Cardiac muscle cell (in vitro differentiated cells and primary cell): ENCODE measurements around the gene ZNF778. TPM values are rescaled to one million over a fixed set of nuclear protein-coding genes. Genes with fewer than 3 reads are reported as not detected.

Experiments used
- DNase-seq, 2 donors: peaks; one replicate each; pipeline versions ENCODE4 v3.0.0 to v3.0.0-alpha.2; 2010 to 2017; ENCODE audit warnings: low read depth in 1 of 2, low spot score in 1 of 2
- H3K27ac ChIP-seq: fragments of 200-600 bp; sonication (generic); 2 replicates; pipeline ENCODE4 v1.5.1; 2016
- H3K27me3 ChIP-seq: fragments of 200-600 bp; sonication (generic); 2 replicates; pipeline ENCODE4 v1.6.0; 2016; ENCODE audit warnings: control low read depth
- H3K36me3 ChIP-seq: fragments of 200-600 bp; sonication (generic); 2 replicates; pipeline ENCODE4 v1.5.1; 2016; ENCODE audit warnings: control low read depth
- H3K4me1 ChIP-seq: fragments of 200-600 bp; sonication (generic); 2 replicates; pipeline ENCODE4 v1.8.1; 2017; ENCODE audit warnings: low read depth, mild to moderate bottlenecking, mixed run types
- H3K4me3 ChIP-seq: fragments of 200-600 bp; sonication (generic); 2 replicates; pipeline ENCODE4 v1.5.1; 2016; ENCODE audit warnings: mild to moderate bottlenecking
- H3K9me3 ChIP-seq: fragments of 200-600 bp; sonication (generic); 2 replicates; pipeline ENCODE4 v1.5.1; 2017; ENCODE audit warnings: low read depth, mild to moderate bottlenecking, control low read depth
- polyA plus RNA-seq: library from polyadenylated mRNA; unstranded; fragments of >200 nt; fragmentation: Nextera tagmentation; extraction: Ambion mirVana; gene quantifications from 2 replicates; pipeline ENCODE4 v1.2.1, GENCODE V29; 2016
- total RNA-seq: library from RNA; depleted of rRNA; stranded (reverse); fragments of >200 nt; gene quantifications from 2 replicates; pipeline ENCODE4 v1.2.3, GENCODE V29; 2016
- TF ChIP-seq, protein P1 (sequence below): IDR thresholded peaks from 2 replicates; pipeline ENCODE4 v1.5.1; 2012; ENCODE audit warnings: low read depth, mild to moderate bottlenecking, low read length

The ZNF778 gene
- total and polyA plus RNA-seq, 2 experiments from 2014 or later: 4.1 to 25.8 TPM

DNA sequence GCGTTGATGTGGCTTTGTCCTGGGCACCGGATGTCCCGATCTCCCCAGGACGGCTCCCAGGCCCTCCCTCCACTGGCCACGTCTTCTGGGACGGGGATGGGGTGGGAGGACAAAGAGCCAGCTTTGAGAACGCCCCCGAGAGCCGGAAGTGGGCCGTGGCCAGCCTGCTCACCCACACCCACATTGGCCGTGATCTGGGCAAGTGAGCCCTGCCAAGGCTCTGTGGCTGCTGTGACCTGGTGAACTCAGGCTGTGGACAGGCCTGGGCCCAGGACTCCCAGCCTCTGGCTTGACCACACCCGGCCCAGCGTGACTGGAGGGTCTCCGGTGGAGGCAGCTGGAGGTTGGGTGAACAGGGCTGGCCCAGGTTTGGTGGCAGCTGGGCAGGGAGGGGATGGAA lies 42.6 kb upstream of the ZNF778 start:
- TF ChIP-seq, protein P1, sequence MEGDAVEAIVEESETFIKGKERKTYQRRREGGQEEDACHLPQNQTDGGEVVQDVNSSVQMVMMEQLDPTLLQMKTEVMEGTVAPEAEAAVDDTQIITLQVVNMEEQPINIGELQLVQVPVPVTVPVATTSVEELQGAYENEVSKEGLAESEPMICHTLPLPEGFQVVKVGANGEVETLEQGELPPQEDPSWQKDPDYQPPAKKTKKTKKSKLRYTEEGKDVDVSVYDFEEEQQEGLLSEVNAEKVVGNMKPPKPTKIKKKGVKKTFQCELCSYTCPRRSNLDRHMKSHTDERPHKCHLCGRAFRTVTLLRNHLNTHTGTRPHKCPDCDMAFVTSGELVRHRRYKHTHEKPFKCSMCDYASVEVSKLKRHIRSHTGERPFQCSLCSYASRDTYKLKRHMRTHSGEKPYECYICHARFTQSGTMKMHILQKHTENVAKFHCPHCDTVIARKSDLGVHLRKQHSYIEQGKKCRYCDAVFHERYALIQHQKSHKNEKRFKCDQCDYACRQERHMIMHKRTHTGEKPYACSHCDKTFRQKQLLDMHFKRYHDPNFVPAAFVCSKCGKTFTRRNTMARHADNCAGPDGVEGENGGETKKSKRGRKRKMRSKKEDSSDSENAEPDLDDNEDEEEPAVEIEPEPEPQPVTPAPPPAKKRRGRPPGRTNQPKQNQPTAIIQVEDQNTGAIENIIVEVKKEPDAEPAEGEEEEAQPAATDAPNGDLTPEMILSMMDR: no peak
- Histone ChIP-seq H3K36me3 (no peaks in the 10 kb centered on the region), H3K4me3 (no peak overlapping the region), H3K27ac (no peak overlapping the region), H3K27me3 (peaks cover 14% of the 10 kb centered on the region), H3K4me1 (peaks cover 10% of the 10 kb centered on the region), H3K9me3 (no peaks in the 10 kb centered on the region)
- peak in 1 of 2 donors; percentile 42 for DNase-seq

GRCh38 chr16:89175280-89176146 lies 42.0 kb upstream of the ZNF778 start:
- peak in 1 of 2 donors; percentile 29 for DNase-seq
- Histone ChIP-seq H3K4me1 (peaks cover 10% of the 10 kb centered on the region), H3K27me3 (peaks cover 8% of the 10 kb centered on the region), H3K27ac (no peak overlapping the region), H3K9me3 (no peaks in the 10 kb centered on the region), H3K4me3 (no peak overlapping the region), H3K36me3 (no peaks in the 10 kb centered on the region)
- TF ChIP-seq, protein P1: no peak

DNA sequence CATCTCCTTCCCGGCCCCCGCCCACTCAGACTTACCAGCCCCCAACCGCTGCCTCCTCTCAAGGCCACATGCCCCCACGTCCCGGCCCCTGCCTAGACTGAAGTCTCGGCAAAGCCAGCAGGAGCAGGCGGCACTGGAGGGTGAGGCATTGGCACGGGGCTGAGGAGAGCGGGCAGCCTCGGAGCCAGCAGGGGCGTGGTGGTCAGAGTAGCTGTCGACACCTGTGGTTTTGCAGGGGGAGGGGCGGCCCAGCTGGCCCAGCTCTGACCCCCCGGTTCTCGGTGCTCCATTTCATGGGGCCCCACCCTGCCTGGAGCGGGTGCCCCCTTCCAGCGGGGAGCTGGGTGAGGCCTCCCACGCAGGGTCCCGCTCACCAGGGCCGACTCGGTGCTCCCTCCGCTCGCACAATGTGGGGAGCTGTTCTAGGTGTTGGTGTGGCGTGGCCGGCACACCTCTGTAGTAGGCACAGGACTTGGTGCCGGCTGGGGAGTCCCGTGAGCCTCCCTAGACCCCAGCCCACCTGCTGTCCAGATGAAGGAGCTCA lies 41.3 kb upstream of the ZNF778 start:
- no peaks in the 10 kb centered on the region for H3K9me3 ChIP-seq
- H3K36me3 ChIP-seq: no peaks in the 10 kb centered on the region
- no peak for DNase-seq
- no peak overlapping the region for H3K27ac ChIP-seq
- peaks cover 3% of the 10 kb centered on the region for H3K27me3 ChIP-seq
- peaks cover 10% of the 10 kb centered on the region for H3K4me1 ChIP-seq
- TF ChIP-seq, protein P1: no peak
- no peak overlapping the region for H3K4me3 ChIP-seq

- no peaks in the 10 kb centered on the region for H3K36me3 ChIP-seq
- H3K27me3 ChIP-seq: peaks cover 3% of the 10 kb centered on the region
- H3K4me1 ChIP-seq: peaks cover 10% of the 10 kb centered on the region
- no peak overlapping the region for H3K27ac ChIP-seq
- H3K4me3 ChIP-seq: no peak overlapping the region
- TF ChIP-seq, protein P1: no peak
- no peak for DNase-seq
- H3K9me3 ChIP-seq: no peaks in the 10 kb centered on the region
These were observed 40.8 kb upstream of the ZNF778 start for GRCh38 chr16:89176717-89177116.

GRCh38 chr16:89177501-89177900 lies 40.0 kb upstream of the ZNF778 start:
- Histone ChIP-seq H3K27ac (no peak overlapping the region), H3K4me1 (peaks cover 10% of the 10 kb centered on the region), H3K9me3 (no peaks in the 10 kb centered on the region), H3K4me3 (no peak overlapping the region), H3K27me3 (peaks cover under 1% of the 10 kb centered on the region), H3K36me3 (no peaks in the 10 kb centered on the region)
- TF ChIP-seq, protein P1: no peak
- DNase-seq: no peak
